HG03521 (cell line): ENCODE measurements around the gene ADAMTSL1.
A peak's percentile ranks its signal among the peaks of the same experiment; 100 is the strongest.

Experiments
- ATAC-seq: cut with Tn5 transposase; IDR thresholded peaks from one replicate; pipeline ENCODE4 v1.9.1; 2021; ENCODE audit warnings: mild to moderate bottlenecking, moderate library complexity; ENCODE audit not compliant: unreplicated experiment

ADAMTSL1 gene

DNA sequence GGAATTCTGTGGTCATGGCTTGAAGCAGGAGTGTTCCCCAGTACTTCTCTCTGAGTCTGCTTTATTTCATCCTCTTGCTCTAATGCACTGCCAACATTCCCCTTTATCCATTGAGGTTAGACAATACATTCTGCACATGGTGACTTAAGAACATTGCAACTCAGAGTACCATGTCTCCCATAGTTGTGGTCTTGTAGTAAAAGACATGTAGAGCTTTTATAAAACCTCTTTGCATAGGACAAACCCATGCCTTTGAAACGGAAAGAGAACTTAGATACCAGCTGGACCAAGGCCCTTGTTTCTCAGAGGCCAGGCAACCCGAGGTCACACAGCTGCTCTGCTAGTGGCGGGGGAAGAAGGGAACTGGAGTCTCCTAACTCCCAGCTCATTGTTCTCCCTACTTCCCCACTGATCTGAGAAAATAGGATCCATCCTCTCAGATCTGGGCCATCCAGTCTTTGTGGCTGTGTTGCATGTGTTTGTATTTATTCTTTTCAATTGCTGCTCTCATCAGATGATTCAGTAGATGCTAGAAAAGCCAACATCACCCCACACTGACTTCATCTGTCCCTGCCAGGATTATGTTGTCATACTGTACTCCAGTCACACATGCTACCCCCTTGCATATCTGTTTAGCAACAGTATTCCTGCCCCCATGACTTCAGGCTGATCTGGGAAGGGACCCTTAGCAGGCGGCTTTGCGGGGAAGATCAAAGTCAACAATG lies 322.2 kb downstream of the ADAMTSL1 start:
- no peak for ATAC-seq

DNA sequence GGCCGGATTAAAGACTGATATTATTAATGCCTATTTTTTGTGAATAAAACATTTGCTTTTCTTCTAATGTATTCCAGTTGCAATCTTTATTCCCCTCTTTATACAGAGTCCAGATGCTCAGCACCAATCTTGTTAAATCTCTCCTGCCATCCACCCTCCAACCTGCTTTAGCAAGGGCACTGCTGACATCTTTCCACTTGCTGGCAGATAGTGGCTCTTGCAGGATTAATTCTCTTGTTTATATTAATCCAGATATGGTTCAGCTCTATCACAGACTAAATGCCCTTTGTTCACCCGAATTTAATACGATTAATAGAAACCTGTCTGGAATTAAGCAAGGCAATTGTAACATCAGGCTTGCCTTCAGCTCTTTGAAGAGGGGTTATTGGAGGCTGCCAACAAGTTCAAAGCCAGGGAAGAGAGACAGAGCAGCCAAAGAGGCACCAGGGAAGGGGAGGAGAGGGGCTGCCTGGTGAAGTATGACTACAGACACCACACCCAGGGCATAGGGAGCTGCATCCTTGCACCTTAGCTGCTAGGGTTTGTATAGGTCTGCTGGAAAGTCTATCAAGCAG lies 322.8 kb downstream of the ADAMTSL1 start:
- no peak for ATAC-seq

DNA sequence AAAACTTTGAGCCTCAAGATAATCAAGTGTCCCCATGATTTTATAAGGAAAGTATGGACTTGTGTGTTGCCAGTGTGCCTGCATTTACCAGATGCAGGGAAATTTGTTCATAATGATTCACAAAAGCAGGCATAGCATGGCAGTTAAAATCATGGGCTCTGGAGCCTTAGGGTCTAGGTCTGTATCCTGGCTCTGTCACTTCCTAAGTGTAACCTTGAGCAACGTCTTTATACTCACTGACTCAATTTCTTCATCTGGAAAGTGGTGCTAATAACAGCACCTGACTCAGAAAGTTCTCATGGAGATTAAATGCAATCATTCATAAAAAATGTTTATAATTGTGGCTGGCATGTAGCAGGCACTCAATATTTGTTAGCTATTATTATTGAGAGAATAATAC lies 324.2 kb downstream of the ADAMTSL1 start:
- no peak for ATAC-seq

DNA sequence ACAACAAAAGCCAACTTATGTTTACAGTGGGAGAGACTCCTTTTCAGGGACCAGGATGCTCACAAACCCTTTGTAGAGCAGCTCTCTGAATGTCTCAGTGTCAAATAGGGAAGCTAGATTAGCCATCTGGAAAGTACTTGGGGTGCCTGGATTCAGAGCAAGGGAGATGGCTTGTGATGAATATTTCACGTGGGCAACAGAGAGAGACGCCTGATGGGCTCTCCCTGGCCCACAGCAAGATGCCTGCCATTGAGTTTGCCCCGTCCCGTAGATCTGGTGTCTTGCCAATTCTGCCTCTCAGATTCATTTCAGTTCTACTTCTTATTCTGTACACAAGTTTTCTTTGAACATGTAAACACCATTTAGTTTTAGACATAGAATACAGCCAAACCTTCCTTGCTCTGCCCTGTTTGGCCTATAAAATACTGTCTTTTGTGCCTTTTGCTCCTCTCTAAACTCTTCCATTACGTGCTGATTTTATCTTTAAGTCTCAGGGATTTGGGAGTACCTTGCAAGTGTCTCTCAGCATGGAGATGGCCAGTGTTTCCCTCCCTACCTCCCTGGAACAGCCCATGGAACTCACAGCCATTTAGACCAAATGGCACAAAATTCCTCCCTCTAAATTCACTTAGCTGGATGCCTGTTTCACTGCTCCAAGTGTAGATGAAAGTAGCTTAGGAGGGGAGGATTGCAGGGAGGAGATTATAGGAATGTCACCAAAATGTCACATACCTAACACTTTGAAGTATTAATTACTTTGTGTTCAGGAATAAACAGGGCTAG lies 324.7 kb downstream of the ADAMTSL1 start:
- no peak for ATAC-seq

DNA sequence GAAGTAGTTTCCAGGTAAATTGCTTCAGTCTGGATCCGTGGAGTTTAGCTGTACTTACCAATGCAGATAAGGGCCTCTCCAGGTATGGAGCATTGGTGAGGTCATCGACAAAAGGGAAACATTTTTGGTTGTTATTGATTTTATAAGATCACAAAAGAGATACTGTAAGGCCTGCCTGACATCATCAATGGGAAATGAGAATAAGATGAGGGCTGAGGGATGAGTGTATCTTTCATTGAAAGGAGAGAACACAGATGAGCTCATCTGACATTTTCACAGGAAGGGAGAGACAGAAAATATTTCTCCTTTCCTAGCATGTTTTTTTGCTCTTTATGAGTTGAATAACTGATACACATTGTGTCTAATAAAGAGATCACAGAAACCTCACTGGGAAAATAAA lies 325.5 kb downstream of the ADAMTSL1 start:
- ATAC-seq, result no peak

DNA sequence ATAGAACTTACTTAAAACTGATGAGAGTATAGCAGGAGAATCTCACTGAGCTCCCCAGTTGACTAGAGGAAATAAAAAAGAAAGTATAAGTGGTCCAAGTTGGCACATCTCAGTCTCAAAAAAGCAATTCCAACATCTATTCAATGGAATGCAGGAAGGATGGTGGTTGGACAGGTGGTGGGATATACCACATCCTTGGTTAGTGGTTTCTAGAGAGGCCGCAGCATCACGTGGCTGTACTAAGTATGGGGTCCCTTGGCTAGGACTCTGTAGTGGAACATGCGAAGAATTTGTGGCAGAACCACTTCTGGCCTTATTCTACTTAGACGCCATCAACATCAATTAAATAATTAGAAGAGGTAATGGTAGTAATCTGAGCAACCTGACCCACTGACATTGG lies 326.6 kb downstream of the ADAMTSL1 start:
- no peak for ATAC-seq

DNA sequence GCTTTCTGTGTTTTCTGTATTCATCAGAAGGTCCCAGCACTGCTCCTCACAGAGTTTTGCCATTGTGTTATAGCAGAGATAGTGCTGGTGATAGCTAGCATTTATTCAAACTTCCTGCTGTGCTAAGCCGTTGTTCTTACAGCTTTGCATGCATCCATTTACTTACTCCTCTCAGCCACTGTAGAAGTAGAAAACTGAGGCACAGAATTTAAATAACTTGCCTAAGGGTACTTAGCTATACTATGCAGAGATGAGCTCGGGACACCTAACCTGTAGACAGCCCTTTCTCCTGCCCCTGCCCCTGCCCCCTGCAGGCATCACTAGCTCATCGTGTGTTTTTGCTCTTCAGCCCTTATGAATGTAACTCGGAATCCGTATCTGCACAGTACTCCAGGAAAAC lies 331.4 kb downstream of the ADAMTSL1 start:
- no peak for ATAC-seq

DNA sequence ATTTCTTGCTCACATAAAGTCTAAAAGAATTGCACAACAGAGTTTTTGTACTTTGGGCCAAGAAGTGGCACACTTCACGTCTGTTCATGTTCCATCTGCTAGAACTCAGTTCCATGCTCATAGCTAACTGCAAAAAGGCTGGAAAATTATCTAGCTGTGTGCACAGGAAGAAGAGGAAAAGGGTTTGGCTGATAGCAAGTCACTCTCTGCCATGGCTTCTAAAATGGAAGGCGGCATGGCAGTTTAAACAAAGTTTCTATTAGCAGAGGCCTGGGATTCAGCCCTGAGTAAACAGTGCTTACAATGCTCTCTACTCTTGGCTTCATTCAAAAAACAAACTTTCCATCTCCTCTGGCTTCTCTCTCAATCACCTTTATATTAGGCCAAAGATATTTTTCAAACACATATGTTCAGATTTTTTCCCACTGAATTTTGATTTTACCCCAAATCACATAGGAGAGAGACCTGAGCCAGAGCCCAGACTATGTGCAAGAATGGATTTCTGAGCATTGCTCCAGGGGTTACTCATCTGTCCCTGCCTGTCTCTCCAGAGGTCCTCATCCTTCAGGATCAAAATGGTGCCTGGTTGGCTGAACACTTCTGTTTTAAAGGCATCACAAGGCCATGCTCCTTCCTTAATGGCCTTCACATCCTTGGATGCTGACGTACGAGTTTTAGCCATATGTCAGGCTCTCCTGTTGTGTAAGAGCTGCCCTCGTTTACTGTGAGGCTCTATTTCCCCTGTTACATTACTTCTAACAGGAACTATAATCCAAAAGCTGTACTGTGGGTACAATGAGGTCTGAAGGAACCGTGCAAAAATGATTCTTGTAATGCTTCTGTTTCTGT lies 332.5 kb downstream of the ADAMTSL1 start:
- no peak for ATAC-seq

DNA sequence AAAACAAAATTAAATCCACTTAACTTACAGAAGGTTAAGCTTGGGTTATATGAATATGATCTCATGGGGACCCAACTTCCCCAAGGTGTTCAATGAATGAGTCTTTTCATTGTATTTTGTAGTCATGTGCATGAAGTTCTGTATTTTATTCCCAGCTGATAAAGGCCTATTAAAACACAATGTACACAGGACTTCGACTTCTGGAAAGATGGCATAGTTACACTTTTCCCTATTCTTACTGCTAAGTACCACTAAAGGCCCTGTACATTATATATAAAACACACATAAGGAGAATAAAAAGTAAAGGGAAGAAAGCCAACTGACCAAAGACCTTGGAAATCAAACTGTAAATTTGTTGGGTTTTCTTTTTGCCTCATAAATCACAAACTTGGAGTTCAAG lies 336.6 kb downstream of the ADAMTSL1 start:
- no peak for ATAC-seq

DNA sequence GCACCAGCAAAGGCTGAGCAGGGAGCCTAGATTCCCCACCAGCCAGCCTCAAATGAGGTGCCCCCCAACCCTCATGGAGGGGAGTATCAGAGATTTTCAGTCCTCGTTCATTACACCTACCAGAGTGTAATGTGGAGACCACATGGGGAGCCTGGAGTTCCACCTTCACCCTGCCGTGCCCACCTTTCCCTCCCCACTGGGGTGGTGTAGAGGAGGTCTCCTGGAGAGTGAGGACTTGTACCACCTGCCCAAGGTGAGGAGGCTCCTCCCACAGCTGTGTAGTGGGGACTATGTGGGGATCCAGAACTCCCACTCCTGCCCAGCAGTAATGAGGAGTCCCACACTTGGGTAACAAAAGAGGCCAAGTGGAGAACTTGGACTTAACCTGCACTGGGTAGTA lies 337.2 kb downstream of the ADAMTSL1 start:
- ATAC-seq, result no peak

DNA sequence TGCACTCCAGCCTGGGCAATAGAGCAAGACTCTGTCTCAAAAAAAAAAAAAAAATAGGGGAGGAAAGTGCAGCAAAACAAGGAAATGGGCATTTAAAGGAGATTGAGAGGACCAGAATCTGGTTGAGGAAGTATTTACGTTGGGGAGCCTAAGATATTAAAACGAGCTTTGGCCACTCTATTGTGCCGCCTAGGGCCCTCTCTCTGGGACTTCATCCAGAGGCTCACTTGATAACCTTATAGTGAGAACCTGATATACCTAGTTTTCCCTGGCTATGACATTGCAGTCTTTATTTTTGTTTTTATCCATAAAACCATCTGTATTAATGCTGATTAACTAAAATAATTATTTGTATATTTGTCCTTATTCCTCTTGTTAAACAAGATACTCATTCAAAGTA lies 345.5 kb downstream of the ADAMTSL1 start:
- no peak for ATAC-seq

DNA sequence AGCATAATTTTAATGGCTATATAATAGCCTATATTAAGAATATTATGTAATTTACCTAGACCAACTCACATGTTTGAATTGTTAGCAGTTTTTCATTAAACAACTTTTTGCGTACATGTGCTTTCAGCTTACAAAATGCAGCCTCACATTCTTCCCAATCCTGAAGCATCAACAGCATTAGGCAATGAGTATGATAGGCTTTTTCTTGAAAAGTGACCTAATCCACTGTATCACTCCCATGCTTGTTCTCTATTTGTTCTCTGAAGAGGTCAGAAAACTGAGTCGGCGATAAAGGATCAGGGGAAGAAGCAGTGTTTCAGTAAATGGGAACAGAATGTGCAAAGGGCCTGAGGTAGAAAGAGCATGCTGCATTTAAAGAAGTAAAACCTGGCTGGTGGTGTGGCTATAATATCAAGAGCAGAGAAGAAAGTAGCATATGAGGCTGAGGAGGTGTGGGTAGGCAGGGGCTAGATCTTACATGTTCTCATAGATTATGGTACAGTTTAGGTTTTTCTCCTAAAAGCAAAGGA lies 346.7 kb downstream of the ADAMTSL1 start:
- ATAC-seq, result no peak

DNA sequence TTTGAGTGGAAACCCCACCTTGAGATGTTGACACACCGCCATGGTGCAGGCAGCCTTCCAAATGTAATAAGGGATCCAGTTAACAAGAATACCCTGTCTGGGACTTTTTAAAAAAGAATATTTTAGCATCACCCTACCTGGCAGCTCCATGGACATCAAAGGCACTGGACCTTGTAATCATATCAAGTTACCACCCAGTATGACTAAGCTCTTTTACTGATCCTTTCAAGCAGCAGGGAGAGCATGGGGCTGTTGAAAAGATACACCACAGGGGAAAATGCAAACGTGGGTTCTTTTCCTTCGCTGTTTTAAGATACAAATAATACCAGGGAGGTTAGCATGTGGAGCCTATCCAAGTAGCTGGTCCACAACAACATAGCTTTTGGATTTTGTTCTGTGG lies 347.8 kb downstream of the ADAMTSL1 start:
- ATAC-seq, result no peak

DNA sequence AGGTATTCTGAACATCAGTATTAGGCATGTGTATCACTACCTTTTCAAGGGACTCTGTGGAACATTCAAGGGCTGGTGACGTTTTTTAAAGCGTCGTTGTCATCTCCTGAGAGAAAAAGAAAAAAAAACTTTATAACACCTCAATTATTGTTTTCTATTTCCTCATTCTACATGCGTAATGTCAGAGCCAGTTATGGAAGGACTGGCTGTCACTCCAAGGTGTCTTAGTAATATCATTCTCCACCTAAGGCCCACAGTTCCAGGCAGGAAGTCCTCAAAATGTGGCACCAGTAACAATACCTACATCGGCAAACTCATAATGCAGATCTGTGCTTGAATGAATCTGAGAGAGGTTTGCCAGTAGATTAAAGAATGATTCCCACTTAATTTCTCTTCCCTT lies 348.9 kb downstream of the ADAMTSL1 start:
- ATAC-seq, result no peak

DNA sequence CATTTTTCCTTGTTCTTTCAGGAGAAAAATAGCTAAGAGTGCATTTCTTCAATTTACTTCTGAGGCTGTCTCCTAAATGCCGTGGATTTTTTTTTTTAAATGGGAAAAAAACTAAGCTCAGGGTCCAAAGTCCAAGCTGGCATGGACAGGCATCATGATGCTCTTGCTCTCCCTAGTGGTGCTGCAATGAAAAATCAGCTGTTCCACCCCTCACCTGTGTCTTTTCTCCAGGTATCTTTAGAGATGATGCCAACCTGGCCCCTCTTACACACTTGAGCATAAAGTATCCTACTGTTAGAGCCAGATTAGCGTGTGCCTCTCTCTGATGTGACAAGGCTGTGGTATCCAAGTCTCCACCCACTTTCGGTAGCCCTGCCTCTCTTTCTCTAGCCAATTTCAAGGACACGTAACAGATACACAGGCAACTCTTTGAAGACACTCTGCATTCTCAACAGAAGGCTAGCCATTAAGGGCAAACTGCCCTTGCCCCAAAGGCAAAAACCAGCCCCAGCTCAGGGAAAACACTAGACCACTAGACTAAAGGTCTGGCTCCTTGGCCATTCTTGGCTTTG lies 350.2 kb downstream of the ADAMTSL1 start:
- no peak for ATAC-seq

DNA sequence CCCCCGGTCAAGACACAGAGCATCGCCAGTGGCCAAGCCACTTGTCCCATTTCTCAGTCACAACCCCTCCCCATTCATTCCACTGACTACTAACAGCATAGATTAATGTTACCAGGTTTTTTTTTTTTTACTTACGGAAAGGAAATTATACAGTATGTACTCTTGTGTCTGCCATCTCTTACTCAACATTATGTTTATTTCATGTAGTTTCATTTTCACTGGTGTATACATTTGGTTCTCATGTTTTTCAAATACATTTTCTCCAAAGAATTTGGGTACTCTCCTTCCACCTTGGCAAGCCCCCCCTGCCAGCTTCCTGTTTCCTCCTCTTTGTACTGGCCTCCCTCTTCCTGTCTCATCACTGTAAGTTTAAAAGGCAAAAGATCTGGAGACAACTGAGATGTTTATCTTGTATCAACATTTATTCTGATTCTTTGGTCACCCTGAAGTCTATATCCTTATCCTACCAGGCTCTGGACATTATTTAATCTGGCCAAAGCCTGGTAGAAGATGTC lies 351.8 kb downstream of the ADAMTSL1 start:
- ATAC-seq, result no peak

DNA sequence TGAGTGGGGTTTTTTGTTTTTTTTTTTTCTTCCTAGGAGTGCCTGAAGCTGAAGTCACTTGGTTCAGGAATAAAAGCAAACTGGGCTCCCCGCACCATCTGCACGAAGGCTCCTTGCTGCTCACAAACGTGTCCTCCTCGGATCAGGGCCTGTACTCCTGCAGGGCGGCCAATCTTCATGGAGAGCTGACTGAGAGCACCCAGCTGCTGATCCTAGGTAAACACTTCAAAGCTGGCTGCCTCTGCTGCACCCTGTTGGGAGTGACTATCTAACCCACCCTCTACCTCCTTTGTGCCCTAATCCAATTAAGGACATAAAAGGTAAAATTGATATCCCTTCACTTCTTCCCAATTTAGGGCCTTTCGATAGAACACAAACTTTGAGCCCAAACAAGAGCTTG lies 352.3 kb downstream of the ADAMTSL1 start:
- ATAC-seq, result no peak

DNA sequence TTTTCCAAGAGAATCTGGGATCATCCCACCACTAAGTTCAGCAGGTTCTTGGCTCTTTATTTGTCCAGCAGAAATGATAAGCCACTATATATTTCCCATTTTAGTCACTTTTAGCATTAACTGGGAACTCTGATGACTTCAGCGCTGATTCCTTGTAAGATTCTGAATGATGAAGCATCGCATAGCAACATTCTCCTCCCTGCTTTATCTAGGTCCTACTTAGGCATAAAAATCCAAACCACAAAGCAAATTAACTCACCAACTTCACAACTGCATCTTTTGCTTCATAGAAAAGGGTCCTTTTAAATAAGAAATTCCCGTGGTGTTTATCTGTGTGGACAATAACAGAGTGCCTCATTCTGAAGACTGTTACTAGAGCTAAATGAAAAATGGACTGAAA lies 355.1 kb downstream of the ADAMTSL1 start:
- no peak for ATAC-seq

DNA sequence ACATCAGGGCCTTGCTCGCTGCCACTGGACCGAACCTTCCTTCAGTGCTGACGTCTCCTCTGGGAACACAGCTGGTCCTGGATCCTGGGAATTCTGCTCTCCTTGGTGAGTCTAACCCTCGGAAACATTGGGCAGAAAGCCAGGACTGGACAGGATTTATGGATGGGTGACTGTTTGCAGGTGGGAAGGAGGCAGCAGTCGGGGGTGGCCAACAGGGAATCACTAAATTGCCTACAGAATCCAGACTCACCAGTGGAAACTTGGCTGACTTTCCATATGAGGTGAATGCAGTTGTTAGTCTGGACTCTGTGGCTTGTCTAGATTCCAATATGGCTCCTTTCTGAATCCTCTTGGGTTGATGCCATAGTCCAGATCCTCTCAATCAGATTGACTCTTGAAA lies 355.9 kb downstream of the ADAMTSL1 start:
- no peak for ATAC-seq

DNA sequence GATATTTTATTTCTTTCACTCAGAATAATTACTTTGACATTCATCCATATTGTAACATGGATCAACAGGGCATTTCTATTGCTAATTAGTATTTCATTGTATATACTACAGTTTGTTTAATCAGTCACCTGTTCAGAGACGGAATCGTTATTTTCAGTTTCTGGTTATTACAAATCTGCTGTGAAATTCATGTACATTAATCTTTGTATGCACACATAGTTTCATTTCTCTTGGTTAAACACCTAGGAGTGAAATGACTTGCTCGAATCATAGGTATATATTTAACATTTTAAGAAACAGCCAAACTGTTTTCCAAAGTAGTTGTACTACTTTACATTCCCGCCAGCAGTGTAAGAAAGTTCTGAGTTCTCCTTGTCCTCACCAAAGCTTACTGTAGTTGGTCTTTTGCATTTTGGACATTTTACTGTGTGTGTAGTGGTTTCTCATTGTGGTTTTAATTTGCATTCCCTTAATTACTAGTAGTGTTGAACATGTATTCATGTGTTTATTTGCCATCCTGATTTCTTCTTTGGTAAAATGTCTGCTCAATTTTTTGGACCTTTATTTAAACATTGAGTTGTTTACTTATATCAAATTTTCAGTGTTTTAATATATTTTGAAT lies 360.9 kb downstream of the ADAMTSL1 start:
- ATAC-seq, result peak; percentile 80
